ENCODE results near the gene BEND6. TPM values are rescaled to one million over a fixed set of nuclear protein-coding genes. Genes with fewer than 3 reads are reported as not detected.

The BEND6 gene
- polyA plus RNA-seq, 1 donor (not counting 4 experiments of a cell fraction or from before 2014, with no cell fraction given): 1.0 TPM

GRCh38 chr6:56916849-56917551 is 37.9 kb upstream of the BEND6 start:
- no peaks in the 10 kb centered on the region for H3K9me1 ChIP-seq (ENCODE audit: control insufficient read depth, extremely low read depth, insufficient read depth, low read length)
- no peak overlapping the region for H2AFZ ChIP-seq (ENCODE audit: control insufficient read depth, low read length)
- no peak overlapping the region for H3K4me2 ChIP-seq (ENCODE audit: control insufficient read depth, extremely low read depth, insufficient read depth, low read depth, low read length)
- no peak overlapping the region for H3K4me3 ChIP-seq (ENCODE audit: control insufficient read depth in 2 of 3, extremely low read depth in 1 of 3, insufficient read depth in 2 of 3, low read depth in 1 of 3, low read length in 3 of 3)
- TF ChIP-seq CTCF (optimal IDR thresholded peaks at IDR 0.05 in 1 of 3, IDR thresholded peaks at IDR 0.05 in 1 of 3, conservative IDR thresholded peaks at IDR 0.05 in 1 of 3; ENCODE audit: extremely low read depth in 1 of 3, insufficient read depth in 2 of 3, low read length in 3 of 3): no peak
- no peak overlapping the region for H3K9ac ChIP-seq (ENCODE audit: control insufficient read depth, extremely low read depth, insufficient read depth, low read length)
- FAIRE-seq (no peak), DNase-seq (ENCODE audit: low read depth, low spot score) (no peak)
- H3K27ac ChIP-seq (ENCODE audit: control insufficient read depth, insufficient read depth, low read length): no peak overlapping the region
- dilution Hi-C loops (cut with MboI; ENCODE audit: extremely low pct_ligation_motif_present, low sequenced_read_pairs): no loop called here
- no peaks in the 10 kb centered on the region for H3K79me2 ChIP-seq (ENCODE audit: control insufficient read depth, insufficient read depth, low read length)
- H3K27me3 ChIP-seq (ENCODE audit: control insufficient read depth, extremely low read depth, insufficient read depth, low read length): no peaks in the 10 kb centered on the region
- H3K4me1 ChIP-seq (ENCODE audit: control insufficient read depth, extremely low read depth, insufficient read depth, low read length): peaks cover 5% of the 10 kb centered on the region
- H3K36me3 ChIP-seq (ENCODE audit: control insufficient read depth in 2 of 2, extremely low read depth in 1 of 2, insufficient read depth in 2 of 2, low read length in 2 of 2): no peaks in the 10 kb centered on the region
- no peaks in the 10 kb centered on the region for H4K20me1 ChIP-seq (ENCODE audit: control insufficient read depth, extremely low read depth, insufficient read depth, low read length)
- H3K9me3 ChIP-seq (ENCODE audit: control insufficient read depth, low read depth, low read length): no peaks in the 10 kb centered on the region

- Histone ChIP-seq H3K4me1 (ENCODE audit: control insufficient read depth, extremely low read depth, insufficient read depth, low read length) (peaks cover 3% of the 10 kb centered on the region), H3K4me3 (ENCODE audit: control insufficient read depth in 2 of 3, extremely low read depth in 1 of 3, insufficient read depth in 2 of 3, low read depth in 1 of 3, low read length in 3 of 3) (no peak overlapping the region), H3K27ac (ENCODE audit: control insufficient read depth, insufficient read depth, low read length) (no peak overlapping the region), H2AFZ (ENCODE audit: control insufficient read depth, low read length) (no peak overlapping the region), H3K9me1 (ENCODE audit: control insufficient read depth, extremely low read depth, insufficient read depth, low read length) (no peaks in the 10 kb centered on the region), H3K36me3 (ENCODE audit: control insufficient read depth in 2 of 2, extremely low read depth in 1 of 2, insufficient read depth in 2 of 2, low read length in 2 of 2) (peaks cover 0 to 1% of the 10 kb centered on the region in 2 experiments), H3K9ac (ENCODE audit: control insufficient read depth, extremely low read depth, insufficient read depth, low read length) (no peak overlapping the region), H3K9me3 (ENCODE audit: control insufficient read depth, low read depth, low read length) (no peaks in the 10 kb centered on the region), H3K4me2 (ENCODE audit: control insufficient read depth, extremely low read depth, insufficient read depth, low read depth, low read length) (no peak overlapping the region), H3K79me2 (ENCODE audit: control insufficient read depth, insufficient read depth, low read length) (no peaks in the 10 kb centered on the region), H4K20me1 (ENCODE audit: control insufficient read depth, extremely low read depth, insufficient read depth, low read length) (no peaks in the 10 kb centered on the region), H3K27me3 (ENCODE audit: control insufficient read depth, extremely low read depth, insufficient read depth, low read length) (no peaks in the 10 kb centered on the region)
- FAIRE-seq (no peak), DNase-seq (ENCODE audit: low read depth, low spot score) (no peak)
- no peak for TF ChIP-seq CTCF (optimal IDR thresholded peaks at IDR 0.05 in 1 of 3, IDR thresholded peaks at IDR 0.05 in 1 of 3, conservative IDR thresholded peaks at IDR 0.05 in 1 of 3; ENCODE audit: extremely low read depth in 1 of 3, insufficient read depth in 2 of 3, low read length in 3 of 3)
- no peak for TF ChIP-seq EZH2 (IDR thresholded peaks at IDR 0.05; ENCODE audit: low read length)
- dilution Hi-C loops (cut with MboI; ENCODE audit: extremely low pct_ligation_motif_present, low sequenced_read_pairs): no loop called here
These were observed 32.3 kb upstream of the BEND6 start for GRCh38 chr6:56922645-56923044.

Measured in keratinocyte (primary cell).